ENCODE measurements around the gene TMEM258. TPM values are rescaled to one million over a fixed set of nuclear protein-coding genes. Genes with fewer than 3 reads are reported as not detected.

The TMEM258 gene
- polyA plus RNA-seq, 2 of the 4 experiments (the other 2 are of a cell fraction), result 257 to 280 TPM

DNA sequence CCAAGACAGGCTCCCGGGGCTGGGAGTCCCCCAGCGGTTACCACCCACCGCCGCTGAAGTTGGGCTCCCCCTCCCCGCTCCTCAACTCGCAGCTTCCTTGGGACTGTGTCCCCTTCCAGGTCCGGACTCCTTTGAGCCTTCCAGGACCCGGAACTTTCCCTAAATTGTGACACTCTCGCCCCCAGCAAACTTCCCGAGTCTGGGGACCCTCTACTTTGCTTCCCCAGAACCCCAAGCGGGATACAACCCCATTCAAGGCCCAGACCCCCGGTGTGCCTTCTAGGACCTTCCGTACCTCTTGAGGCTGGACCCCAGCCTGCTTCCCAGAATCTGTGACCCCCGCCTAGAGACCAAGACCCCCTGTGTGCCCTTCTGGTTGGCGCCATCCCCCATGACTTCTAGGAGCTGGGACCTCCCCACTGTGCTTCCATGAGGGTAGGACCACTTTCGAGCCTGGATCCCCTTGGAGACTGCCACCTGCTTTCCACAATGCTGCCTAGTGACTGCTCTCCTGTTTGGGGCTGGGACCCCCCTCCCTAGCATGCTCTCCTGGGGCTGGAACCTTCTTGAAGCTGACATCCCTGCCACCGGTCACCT, 39.4 kb downstream of the TMEM258 start:
- no peak for ATAC-seq
- ChIA-PET CTCF (interaction anchor here (0.7 to 4.7 kb wide), 15 partner anchors 10 to 355 kb away, joined by 3 to 20 read pairs (median 5); partner anchors contain the start of genes FEN1 and TMEM258), POLR2A (no interaction called here)
- H3K9me3 ChIP-seq, result no peaks in the 10 kb centered on the region
- peak overlapping the region; percentile 100 for H3K4me2 ChIP-seq
- H3K27ac ChIP-seq, result peak overlapping the region; percentile 95 to 99
- TF ChIP-seq CBX2 (IDR thresholded peaks at IDR 0.05; ENCODE audit: borderline replicate concordance, low read depth) (no peak), TFCP2L1 (CRISPR knock-in tag; IDR thresholded peaks at IDR 0.05) (no peak), KDM1A (IDR thresholded peaks at IDR 0.05; ENCODE audit: low read depth) (no peak), JUNB (IDR thresholded peaks at IDR 0.05) (no peak), TP53 (CRISPR knock-in tag; IDR thresholded peaks at IDR 0.05) (no peak), MAZ (IDR thresholded peaks at IDR 0.05; ENCODE audit: borderline replicate concordance, low read depth, low read length) (no peak), FOSL2 (IDR thresholded peaks at IDR 0.05) (no peak), FOSL2 (CRISPR knock-in tag; IDR thresholded peaks at IDR 0.05) (no peak), EP300 (IDR thresholded peaks at IDR 0.05) (no peak), POLR2A (IDR thresholded peaks at IDR 0.05; ENCODE audit: low read length) (no peak), NR3C1 (IDR thresholded peaks at IDR 0.05) (no peak), HDAC2 (IDR thresholded peaks at IDR 0.05) (no peak), PHF8 (IDR thresholded peaks at IDR 0.05; ENCODE audit: borderline replicate concordance, low read depth) (no peak)
- TF ChIP-seq, protein P1, sequence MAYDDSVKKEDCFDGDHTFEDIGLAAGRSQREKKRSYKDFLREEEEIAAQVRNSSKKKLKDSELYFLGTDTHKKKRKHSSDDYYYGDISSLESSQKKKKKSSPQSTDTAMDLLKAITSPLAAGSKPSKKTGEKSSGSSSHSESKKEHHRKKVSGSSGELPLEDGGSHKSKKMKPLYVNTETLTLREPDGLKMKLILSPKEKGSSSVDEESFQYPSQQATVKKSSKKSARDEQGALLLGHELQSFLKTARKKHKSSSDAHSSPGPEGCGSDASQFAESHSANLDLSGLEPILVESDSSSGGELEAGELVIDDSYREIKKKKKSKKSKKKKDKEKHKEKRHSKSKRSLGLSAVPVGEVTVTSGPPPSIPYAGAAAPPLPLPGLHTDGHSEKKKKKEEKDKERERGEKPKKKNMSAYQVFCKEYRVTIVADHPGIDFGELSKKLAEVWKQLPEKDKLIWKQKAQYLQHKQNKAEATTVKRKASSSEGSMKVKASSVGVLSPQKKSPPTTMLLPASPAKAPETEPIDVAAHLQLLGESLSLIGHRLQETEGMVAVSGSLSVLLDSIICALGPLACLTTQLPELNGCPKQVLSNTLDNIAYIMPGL (CRISPR knock-in tag; IDR thresholded peaks at IDR 0.05; ENCODE audit: borderline replicate concordance), result no peak
- TF ChIP-seq, protein P2, sequence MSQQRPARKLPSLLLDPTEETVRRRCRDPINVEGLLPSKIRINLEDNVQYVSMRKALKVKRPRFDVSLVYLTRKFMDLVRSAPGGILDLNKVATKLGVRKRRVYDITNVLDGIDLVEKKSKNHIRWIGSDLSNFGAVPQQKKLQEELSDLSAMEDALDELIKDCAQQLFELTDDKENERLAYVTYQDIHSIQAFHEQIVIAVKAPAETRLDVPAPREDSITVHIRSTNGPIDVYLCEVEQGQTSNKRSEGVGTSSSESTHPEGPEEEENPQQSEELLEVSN (IDR thresholded peaks at IDR 0.05; ENCODE audit: borderline replicate concordance, low read depth), result no peak
- TF ChIP-seq, protein P3, sequence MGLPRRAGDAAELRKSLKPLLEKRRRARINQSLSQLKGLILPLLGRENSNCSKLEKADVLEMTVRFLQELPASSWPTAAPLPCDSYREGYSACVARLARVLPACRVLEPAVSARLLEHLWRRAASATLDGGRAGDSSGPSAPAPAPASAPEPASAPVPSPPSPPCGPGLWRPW (IDR thresholded peaks at IDR 0.05), result no peak
- TF ChIP-seq, protein P4, sequence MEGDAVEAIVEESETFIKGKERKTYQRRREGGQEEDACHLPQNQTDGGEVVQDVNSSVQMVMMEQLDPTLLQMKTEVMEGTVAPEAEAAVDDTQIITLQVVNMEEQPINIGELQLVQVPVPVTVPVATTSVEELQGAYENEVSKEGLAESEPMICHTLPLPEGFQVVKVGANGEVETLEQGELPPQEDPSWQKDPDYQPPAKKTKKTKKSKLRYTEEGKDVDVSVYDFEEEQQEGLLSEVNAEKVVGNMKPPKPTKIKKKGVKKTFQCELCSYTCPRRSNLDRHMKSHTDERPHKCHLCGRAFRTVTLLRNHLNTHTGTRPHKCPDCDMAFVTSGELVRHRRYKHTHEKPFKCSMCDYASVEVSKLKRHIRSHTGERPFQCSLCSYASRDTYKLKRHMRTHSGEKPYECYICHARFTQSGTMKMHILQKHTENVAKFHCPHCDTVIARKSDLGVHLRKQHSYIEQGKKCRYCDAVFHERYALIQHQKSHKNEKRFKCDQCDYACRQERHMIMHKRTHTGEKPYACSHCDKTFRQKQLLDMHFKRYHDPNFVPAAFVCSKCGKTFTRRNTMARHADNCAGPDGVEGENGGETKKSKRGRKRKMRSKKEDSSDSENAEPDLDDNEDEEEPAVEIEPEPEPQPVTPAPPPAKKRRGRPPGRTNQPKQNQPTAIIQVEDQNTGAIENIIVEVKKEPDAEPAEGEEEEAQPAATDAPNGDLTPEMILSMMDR (IDR thresholded peaks at IDR 0.05), result no peak
- TF ChIP-seq, protein P5, sequence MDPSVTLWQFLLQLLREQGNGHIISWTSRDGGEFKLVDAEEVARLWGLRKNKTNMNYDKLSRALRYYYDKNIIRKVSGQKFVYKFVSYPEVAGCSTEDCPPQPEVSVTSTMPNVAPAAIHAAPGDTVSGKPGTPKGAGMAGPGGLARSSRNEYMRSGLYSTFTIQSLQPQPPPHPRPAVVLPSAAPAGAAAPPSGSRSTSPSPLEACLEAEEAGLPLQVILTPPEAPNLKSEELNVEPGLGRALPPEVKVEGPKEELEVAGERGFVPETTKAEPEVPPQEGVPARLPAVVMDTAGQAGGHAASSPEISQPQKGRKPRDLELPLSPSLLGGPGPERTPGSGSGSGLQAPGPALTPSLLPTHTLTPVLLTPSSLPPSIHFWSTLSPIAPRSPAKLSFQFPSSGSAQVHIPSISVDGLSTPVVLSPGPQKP (IDR thresholded peaks at IDR 0.05; ENCODE audit: low read depth, low read length), result no peak
- 9% methylated on average over 16 of the region's 17 CpGs for WGBS (ENCODE audit: missing lambda C conversion rate)
- H3K4me1 ChIP-seq, result peaks cover 56% of the 10 kb centered on the region
- FAIRE-seq, result no peak
- no peak for DNase-seq (ENCODE audit: low read depth in 1 of 2, low spot score in 1 of 2)
- H3K4me3 ChIP-seq, result peak overlapping the region; percentile 92

DNA sequence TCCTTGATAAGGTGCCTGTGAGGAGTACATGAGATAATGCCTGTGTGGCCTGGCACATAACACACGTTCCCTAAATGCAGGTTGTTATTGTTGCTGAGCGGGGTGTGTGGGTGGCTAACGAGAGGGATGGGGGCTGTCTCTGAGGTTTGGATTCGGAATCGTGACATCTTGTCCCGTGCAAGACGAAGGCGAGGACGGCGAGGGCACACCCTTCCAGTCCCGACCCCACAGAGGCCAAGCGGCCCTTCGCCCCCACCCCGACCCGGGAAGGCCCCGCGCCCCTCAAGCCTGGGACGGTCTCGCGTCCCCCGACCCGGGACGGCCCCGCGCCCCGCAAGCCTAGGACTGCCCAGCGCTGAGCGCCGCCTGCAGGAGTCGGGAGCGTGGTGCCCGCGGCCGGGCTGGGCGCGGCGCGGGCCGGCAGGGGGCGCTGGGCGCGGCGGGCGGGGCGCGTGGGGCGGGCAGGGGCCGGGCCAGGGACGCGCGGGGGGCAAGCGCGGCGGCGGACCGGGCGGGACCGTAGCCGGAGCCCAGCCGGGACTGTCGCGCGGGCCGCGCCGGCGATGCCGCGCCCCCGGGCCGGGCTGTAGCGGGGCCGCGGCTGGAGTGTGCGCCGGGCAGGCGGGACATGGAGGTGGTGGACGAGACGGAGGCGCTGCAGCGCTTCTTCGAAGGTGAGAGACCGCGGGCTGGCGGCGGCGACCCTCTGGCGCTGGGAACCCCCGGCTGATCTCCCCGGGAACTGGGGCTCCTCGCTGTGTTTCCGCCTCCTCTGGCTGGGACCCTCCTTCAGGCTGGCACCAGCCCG, 40.1 kb downstream of the TMEM258 start, which contains the start of gene MYRF:
TSS of gene MYRF (plus strand) at position 520 of the 808 bp plus-strand sequence. CDS start at position 629, 109 bp downstream.
- peaks cover 55% of the 10 kb centered on the region for H3K4me1 ChIP-seq
- DNase-seq (ENCODE audit: low read depth in 1 of 2, low spot score in 1 of 2), result peak in 1 of 2 experiments; percentile 50
- H3K4me3 ChIP-seq, result peak within 1 kb of the TSS; percentile 92
- FAIRE-seq, result no peak
- peak within 1 kb of the TSS; percentile 95 to 99 for H3K27ac ChIP-seq
- WGBS (ENCODE audit: missing lambda C conversion rate), result 0% methylated on average over 16 of the region's 93 CpGs
- peak within 1 kb of the TSS; percentile 100 for H3K4me2 ChIP-seq
- no peaks in the 10 kb centered on the region for H3K9me3 ChIP-seq
- ChIA-PET POLR2A (no interaction called here), CTCF (interaction anchor here (0.6 to 11.1 kb wide), 19 partner anchors 9 to 355 kb away, joined by 3 to 156 read pairs (median 5); partner anchors contain the start of genes FEN1 and TMEM258)
- peak; percentile 61 to 63 for ATAC-seq
- TF ChIP-seq NPAS2 (CRISPR knock-in tag; IDR thresholded peaks at IDR 0.05; ENCODE audit: borderline replicate concordance) (no peak), SMC3 (IDR thresholded peaks at IDR 0.05) (peak; percentile 63), GATA3 (IDR thresholded peaks at IDR 0.05; ENCODE audit: borderline replicate concordance) (no peak), BHLHE40 (IDR thresholded peaks at IDR 0.05; ENCODE audit: low read depth, low read length) (no peak), TFCP2L1 (CRISPR knock-in tag; IDR thresholded peaks at IDR 0.05) (no peak), POLR2A (IDR thresholded peaks at IDR 0.05; ENCODE audit: low read length) (peak; percentile 47; the same call in 1 of the 2 replicates), HOXB5 (CRISPR knock-in tag; IDR thresholded peaks at IDR 0.05) (no peak), CBX8 (IDR thresholded peaks at IDR 0.05) (no peak), KDM1A (IDR thresholded peaks at IDR 0.05; ENCODE audit: low read depth) (no peak), PHF8 (IDR thresholded peaks at IDR 0.05; ENCODE audit: borderline replicate concordance, low read depth) (no peak), NR3C1 (IDR thresholded peaks at IDR 0.05) (no peak), EP300 (IDR thresholded peaks at IDR 0.05) (no peak), FOXS1 (CRISPR knock-in tag; IDR thresholded peaks at IDR 0.05) (no peak)
- TF ChIP-seq, protein P3 (IDR thresholded peaks at IDR 0.05), result no peak
- TF ChIP-seq, protein P5 (IDR thresholded peaks at IDR 0.05; ENCODE audit: low read depth, low read length), result no peak
- TF ChIP-seq, protein P6, sequence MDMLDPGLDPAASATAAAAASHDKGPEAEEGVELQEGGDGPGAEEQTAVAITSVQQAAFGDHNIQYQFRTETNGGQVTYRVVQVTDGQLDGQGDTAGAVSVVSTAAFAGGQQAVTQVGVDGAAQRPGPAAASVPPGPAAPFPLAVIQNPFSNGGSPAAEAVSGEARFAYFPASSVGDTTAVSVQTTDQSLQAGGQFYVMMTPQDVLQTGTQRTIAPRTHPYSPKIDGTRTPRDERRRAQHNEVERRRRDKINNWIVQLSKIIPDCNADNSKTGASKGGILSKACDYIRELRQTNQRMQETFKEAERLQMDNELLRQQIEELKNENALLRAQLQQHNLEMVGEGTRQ (IDR thresholded peaks at IDR 0.05), result no peak
- TF ChIP-seq, protein P7, sequence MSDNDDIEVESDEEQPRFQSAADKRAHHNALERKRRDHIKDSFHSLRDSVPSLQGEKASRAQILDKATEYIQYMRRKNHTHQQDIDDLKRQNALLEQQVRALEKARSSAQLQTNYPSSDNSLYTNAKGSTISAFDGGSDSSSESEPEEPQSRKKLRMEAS (IDR thresholded peaks at IDR 0.05), result 0 out of 2 replicates have a peak, but pooled peaks have one; percentile 37

All from A549 (cell line).